Measurements from ENCODE around the gene TIMM10.
A peak's percentile ranks its signal among the peaks of the same experiment; 100 is the strongest.
"Not testable (repeated sequence)": the region's sequence is repeated elsewhere in the genome, so short reads cannot be mapped to it uniquely, and the experiment has no call there.

The TIMM10 gene

DNA sequence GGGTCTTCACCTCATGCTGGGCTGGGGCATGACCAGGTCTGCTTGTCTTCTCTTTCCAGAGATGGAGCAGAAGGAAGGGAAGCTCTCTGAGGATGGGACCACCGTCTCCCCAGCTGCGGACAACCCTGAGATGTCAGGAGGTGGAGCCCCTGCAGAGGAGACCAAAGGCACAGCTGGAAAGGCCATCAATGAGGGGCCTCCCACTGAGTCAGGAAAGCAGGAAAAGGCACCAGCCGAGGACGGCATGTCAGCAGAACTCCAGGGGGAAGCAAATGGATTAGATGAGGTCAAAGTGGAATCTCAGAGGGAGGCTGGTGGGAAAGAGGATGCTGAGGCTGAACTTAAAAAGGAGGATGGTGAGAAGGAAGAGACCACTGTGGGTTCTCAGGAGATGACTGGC lies 12.0 kb upstream of the TIMM10 start:
- FAIRE-seq (no peak), DNase-seq (ENCODE audit: low spot score) (no peak)

DNA sequence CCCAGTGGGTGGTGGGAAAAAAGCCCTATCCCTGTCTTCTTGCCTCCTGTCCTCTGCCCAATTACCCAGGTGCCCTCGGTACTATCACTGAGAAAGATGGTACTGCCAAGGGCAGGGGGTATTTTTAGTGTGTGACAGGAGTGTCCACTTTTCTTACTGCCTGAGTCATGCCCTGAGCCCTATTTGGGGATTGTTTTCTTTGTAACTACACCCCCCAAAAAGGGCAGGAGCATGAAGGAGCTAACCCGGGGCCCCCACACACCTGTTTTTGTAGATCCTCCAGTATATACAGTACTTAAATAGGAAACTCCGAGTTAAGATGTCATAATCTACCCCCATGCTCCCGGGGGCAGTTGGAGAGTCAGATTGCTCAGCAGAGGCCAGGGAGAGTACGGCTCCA lies 10.6 kb upstream of the TIMM10 start:
- FAIRE-seq (no peak), DNase-seq (ENCODE audit: low spot score) (no peak)

DNA sequence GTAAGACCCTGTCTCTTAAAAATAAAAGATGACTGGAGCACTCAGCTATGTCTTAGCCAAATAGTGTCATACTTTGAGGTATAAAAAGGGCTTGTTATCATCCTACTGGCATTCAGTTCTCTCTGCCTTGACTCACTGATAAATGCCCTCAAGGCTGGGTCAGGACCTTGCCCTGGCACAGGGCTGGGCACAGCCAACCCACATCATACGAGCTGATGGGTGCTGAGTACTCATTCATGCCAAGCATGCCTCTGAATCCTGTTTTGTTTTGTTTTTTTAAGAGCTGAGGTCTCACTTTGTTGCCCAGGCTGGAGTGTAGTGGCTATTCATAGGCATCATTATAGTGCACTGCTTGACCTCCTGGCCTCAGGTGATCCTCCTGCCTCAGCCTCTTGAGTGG lies 8.8 kb upstream of the TIMM10 start:
- FAIRE-seq, result no peak
- DNase-seq (ENCODE audit: low spot score), result peak; percentile 14

DNA sequence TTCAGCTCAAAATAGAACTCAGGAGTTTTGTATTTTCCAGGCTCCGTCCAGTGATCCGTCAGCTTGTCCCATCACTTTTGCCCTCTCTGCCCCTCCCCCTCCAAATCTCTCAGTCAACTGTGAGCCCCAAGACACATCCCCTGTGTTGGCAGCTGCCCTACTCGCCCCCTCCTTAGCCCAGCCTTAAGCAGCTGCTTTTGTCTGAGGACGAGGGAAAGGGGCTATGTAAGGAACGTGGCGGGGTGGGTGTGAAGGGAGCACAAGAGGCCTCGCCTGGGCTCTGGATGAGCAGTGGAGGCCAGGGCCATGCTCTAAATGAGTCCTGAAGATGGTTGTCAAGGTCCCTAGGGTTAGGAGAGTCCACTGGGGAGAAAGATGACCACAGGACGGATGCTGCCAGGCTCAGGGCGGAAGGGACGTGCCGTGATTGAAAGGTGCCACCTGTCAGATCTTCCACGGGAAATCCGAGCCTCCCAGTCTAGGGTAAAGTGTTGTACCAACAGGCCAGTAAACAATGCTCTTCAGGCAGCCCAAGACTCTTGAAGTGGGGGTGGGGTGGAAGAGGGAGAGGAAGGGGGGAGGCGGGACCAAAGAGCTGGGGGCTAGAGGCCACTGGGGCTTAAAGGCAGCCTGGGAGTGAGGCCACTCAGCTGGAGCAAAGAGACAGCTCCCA lies 6.5 kb upstream of the TIMM10 start, which contains the start of gene SMTNL1:
TSS of gene SMTNL1 (plus strand) at position 649 of the 673 bp plus-strand sequence. CDS start 5,048 bp downstream, outside the sequence.
- FAIRE-seq, result no peak
- no peak for DNase-seq (ENCODE audit: low spot score)

DNA sequence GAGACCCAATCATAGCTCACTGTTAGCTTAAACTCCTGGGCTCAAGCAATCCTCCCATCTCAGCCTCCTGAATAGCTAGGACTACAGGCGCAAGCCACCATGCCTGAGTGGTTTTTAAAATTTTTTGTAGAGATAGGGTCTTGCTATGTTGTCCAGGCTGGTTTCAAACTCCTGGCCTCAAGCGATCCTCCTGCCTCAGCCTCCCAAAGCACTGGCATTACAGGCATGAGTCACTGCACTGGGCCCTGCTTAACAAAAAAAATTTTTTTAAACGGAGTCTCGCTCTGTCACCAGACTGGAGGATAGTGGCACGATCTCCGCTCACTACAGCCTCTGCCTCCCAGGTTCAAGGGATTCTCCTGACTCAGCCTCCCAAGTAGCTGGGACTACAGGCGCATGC lies 3.9 kb upstream of the TIMM10 start:
- FAIRE-seq; DNase-seq (ENCODE audit: low spot score): not testable (repeated sequence)

DNA sequence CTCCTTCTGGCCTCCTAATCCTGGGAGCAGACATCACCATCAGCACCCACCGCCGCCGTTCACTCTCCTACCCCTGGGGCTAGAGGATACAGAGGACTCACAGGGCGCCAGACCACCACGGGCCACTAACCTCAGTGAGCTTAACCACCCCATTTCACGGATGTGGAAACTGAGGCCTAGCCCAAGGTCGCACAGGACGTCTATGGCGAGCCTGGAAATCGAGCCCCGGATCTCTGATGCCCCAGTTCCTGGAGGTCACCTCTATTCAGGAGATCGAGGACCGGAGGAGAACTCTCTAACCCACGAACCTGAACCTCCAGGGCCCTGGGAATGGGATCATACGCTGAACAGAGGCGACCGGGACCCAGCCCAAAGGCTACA lies 349 bp downstream of the TIMM10 start:
- DNase-seq (ENCODE audit: low spot score), result no peak
- no peak for FAIRE-seq

DNA sequence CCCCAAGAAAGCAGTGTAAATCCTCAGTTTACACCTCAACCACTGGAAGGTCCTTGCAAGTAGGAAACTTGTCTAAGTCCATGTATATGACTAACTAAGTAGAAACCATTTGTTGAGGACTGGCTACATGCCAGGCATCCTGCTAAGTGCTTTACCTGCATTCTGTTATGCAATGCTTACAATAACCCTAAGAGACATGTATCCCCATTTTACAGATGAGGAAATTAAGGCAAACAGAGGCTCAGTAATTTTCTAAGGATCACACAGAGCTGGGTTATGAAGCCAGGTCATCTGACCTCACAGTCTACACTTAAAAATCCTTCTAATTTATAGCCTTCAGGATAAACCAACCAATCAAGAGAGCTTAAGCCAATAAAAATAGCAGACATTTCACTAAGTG lies 1.5 kb downstream of the TIMM10 start:
- DNase-seq (ENCODE audit: low spot score) (no peak), FAIRE-seq (no peak)

DNA sequence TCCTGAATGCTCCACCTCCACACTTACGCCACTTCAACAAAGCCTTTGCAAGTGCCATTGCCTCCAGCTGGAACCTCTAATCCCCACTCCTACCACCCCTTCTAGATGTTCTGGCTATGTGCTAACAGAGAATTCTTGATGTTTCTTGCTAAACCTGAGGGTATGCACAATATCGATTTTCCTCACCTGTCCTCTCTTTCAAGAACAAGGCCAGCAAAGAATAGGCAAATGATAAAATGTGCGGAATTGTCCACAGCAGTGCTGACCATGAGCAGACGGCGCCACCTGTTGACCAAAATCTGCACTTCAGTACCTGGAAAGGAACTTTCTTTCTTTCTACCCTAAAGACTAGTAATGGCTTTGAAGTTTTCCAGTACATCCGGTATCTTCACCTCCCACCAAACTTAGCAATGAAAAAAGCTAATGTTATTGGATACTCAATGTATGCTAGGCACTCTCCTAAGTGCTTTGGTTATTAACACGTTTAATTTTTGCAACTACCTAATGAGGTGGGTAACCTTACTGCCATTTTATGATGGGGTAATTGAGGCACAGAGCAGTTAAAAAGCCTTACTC lies 3.4 kb downstream of the TIMM10 start:
- no peak for FAIRE-seq
- peak; percentile 25 for DNase-seq (ENCODE audit: low spot score)

DNA sequence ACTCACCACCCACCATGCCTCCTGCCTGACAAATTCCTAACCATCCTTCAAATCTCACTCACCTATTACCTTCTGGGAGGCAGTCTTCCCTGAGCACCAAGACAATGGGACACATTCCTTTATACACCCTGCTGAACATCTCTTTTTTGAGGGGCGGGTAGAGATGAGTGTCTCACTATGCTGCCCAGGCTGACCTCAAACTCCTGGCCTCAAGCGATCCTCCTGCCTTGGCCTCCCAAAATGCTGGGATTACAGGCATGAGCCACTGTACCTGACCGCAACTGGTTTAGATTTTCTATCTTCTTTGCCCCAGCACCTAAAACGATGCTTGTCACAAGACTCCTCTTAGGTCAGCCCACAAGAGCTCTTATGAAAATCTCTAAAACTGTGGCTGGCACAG lies 7.1 kb downstream of the TIMM10 start:
- FAIRE-seq (no peak), DNase-seq (ENCODE audit: low spot score) (no peak)

DNA sequence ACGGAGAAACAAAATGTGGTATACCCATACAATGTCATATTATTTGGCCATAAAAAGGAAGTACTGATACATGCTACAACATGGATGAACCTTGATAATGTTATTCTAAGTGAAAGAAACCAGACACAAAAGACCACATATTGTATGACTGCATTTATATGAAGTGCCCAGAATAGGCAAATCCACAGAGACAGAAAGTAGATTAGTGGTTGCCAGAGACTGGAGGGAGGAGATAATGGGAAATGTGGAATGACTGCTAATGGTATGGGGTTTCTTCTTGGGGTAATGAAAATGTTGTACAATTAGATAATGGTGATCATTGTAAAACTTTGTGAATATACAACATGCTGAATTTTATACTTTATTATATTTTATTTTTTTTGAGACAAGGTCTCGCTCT lies 9.4 kb downstream of the TIMM10 start:
- FAIRE-seq (no peak), DNase-seq (ENCODE audit: low spot score) (no peak)

DNA sequence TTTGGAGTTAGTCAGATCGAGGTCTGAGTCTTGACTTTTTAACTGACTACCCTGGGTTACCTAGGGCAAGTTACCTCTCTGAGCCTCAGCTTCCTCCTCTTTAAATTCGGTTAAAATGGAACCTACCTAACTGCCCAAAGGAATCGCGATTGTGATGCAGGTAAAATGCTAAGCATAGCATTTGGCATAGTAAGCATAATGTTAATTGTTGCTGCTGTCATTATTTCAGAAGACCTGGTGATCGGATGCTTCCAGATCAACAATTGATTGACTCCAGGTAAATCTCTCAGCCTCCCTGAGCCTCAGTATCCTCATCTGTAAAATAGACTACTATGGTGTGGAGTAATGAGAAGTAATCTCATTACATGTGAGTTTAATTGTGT lies 14.5 kb downstream of the TIMM10 start:
- DNase-seq (ENCODE audit: low spot score), result no peak
- no peak for FAIRE-seq

DNA sequence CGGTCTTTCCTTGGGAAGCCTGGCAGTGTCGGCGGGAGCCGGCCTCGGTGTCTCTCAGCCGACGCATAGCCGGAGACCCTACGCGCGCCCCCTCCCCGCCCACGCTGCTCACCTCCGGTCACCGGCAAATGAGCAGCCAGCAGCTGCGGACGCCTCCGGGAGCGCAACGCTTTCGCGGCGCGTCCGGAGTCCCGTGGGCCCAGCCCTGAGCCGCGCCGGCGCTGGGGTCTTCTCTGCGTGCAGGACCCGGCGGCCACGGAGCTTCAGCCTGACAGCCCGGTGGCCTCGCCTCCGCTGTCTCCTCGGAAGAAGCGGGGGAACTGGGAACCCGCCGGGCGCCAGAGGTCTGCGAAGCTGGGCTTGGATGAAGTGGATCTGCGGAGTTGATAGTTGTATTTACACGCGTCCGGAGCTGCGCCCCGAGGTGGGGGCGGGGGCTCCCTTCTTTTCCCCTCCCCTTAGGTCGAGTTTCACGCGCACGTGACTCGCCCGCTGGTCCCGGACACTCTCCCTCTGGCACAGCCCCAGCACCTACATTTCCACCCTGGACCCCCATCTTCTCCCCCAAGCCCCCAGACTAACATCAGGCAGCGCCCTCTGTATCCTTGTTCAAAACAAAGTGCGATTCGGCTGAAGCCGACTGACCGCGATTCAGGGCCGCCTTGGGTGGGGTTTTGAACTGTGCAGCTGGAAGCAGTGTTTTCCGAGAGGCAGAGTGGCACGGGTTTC lies 15.1 kb downstream of the TIMM10 start, which contains the start of gene SLC43A1:
TSS of gene SLC43A1 (minus strand) at position 371 of the 729 bp plus-strand sequence. CDS start 1,591 bp downstream, outside the sequence.
- no peak for DNase-seq (ENCODE audit: low spot score)
- no peak for FAIRE-seq

DNA sequence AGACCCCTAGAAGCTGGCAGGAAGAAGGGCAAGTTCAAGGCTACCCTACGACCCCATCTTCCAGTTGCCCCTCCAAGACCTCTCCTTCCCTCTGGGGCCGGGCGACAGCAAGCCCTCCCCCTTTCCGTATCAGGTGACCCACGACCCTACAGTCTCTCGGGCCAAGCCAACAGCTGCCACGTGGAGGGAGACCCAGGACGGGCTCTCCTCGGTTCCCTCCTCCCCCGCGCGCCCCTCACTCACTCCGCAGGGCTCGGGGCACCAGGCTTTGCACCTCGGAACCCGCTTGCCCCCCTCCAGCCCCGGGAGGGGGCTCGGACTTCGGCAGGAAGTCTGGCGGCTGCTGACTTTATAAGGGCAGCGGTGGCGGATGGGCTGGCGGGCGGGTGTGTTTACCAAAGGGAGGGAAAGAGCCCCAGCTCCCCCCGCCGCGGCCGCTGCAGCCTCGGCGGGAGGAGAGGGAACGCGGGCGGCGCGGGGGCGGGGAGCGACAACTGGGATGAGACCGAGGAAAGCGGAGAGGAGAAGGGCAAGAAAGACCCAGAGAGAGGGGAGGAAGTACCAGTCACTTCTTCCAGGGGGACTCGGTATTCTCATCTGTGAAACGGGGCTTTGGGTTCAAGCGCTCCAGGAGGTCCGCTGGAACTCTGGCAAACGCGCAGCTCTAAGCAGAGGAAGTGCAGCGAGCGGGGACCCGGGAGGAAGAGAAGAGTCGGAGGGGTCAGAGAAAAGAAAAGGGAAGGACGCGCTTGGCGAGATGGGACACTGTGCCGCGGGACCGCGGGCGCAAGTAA lies 15.8 kb downstream of the TIMM10 start:
- FAIRE-seq, result no peak
- DNase-seq (ENCODE audit: low spot score), result no peak

DNA sequence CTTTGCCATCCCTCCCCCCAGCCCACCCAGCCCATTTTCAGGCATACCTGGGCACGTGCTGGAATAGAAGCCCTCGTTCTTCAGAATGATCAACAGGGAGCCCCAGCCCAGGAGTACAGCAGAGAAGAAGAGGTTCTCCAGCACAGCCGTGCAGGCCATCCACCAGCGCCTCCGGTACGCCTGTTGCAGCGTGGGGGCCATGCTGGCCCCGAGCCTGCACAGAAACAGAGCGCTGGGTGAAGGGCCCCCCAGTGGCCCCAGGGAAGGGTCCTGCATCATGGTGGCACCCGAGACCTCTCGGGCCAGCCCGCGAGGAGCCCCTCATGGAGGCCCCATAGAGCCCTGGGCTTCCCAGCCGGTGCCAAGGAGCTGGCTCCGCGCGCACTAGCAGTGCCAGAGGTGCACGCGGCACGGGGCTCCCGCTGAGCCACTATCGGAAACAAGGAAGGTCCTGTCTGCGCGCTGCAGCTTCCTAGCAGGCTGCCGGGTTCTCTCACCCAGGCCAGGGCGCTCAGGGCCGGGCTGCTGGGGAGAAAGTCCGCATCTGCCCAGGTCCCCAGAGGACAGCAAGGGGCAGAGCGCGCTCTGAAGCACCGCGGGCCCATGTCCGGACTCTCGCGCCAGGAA lies 16.5 kb downstream of the TIMM10 start:
- no peak for DNase-seq (ENCODE audit: low spot score)
- no peak for FAIRE-seq

DNA sequence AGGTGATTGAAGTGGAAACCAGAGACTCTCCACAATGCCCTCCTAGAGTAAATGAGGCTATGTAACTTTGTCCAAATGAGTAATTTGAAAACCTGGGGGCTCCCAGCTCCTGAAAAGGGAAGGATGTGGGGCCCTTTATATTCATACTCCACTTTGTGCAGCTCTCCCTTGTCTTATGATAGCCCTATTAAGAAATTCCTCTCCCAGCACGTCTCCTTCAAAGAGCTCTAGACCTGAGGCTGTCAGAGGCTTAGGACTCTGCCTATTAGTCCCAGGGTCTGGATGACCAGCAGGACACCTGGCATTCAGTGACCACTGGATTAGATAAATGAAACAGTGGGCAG lies 17.1 kb downstream of the TIMM10 start:
- no peak for FAIRE-seq

DNA sequence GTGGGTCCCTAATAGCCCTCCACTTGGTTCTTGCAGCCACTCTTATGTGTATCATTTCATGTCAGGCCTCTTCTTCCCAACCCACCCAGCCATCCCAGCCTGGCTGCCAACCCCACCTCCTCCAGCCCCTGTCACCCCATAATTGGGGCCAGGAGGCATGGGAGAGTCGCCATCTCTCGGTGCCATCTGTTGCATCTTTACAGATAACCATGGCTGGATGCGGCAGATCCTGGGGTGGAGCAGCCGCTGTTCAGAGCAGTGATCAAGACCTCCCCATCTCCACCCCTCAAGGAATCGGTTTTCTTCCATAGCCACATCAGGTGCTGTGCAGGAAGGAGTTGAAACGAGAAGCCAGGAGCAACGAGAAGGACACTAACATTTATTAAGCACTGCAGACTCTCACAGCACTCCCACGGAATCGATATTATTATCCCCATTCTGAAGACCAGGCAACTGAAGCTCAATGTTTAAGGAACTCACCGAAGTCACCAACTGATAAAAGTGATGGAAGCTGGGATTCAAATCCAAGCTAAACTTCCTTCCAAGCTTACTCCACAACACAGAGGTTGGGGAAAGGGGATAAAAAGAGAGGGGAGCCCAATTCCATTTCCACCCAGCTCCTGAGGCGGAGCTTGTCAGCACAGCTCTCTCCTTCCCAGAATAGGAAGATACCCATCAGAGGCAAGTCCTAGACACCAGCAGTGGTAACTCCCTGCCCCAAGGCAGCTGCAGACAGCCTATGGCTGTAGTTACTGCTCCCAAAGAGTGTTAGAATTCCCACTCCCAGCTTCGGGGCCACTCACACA lies 17.7 kb downstream of the TIMM10 start:
- DNase-seq (ENCODE audit: low spot score), result no peak
- FAIRE-seq, result no peak

More for the DNA sequence above, 17.1 kb downstream of the TIMM10 start:
- no peak for DNase-seq (ENCODE audit: low spot score)

DNA sequence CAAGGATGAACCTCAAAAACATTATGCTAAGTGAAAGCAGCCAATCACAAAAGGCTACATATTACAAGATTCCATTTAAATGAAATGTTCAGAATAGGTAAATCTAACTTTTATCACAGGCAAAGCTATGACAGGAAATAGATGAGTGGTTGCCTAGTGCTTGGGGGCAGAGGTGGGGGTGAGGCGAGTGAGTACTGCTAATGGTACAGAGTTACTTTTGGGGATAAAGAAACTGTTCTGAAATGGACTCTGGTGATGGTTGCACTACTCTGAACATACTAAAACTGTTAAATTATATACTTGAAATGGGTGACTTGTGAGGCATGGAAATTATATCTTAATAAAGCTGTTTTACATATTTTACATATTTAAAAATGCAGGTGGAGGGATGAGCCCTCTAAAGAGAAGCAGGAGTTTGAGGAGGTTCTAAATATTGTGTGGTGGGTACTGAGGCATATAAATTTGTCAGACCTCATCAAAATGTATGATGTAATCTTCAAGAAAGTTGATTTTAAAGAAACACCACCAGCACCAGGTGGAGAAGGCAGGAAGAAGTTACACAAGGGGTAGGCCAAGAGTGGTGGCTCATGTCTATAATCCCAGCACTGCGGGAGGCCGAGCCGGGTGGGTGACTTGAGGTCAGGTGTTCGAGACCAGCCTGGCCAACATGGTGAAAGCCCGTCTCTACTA lies 18.7 kb downstream of the TIMM10 start:
- DNase-seq (ENCODE audit: low spot score) (no peak), FAIRE-seq (no peak)

DNA sequence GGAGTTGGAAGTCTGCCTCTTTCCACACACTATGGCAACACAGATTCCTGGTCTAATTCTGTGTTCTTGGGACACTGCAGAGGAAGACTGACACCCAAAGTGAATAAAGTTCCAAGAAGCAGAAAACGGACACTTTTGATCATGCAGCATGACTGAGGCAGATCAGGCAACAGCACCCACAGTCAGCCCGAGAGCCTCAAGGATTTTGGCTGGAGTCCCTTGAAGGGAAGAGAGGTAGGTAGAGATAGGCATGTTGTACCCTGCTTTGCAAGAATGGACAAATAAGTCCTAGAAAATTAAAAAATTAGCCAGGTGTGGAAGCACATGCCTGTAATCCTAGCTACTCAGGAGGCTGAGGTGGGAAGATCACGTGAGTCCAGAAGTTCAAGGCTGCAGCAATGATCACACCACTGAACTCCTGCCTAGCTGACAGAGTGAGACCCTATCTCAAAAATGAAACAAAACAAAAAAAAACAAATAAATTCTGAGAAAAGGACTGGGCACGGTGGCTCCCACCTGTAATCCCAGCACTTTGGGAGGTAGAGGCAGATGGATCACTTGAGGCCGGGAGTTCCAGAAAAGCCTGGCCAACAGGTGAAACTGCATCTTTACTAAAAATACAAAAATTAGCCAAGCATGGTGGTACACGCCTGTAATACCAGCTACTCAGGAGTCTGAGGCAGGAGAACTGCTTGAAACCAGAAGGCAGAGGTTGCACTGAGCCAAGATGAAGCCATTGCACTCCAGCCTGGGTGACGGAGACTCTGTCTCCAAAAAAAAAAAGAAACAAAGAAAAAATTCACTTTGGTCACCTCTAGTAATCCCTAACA lies 22.0 kb downstream of the TIMM10 start:
- FAIRE-seq (no peak), DNase-seq (ENCODE audit: low spot score) (no peak)

DNA sequence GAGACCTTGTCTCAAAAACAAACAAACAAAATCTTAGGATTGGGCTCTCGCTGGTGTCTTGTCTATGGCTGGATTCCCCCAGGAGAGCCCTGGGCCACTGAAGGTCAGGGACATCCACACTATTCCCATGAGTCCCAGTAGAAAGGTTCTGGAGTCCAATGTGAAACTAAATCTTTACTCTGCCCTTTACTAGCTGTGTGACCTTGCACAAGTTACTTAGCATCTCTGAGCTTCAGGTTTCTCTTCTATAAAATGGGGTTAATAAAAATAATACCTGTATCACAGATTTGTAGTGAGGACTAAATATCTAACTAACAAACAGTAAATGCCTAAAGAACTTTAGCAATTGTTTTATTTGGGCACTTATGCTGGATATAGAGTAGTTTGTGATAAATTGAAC lies 24.0 kb downstream of the TIMM10 start:
- FAIRE-seq (no peak), DNase-seq (ENCODE audit: low spot score) (no peak)

All from RCC 7860 (cell line).